ENCODE data around the gene KRT15. TPM values are rescaled to one million over a fixed set of nuclear protein-coding genes. Genes with fewer than 3 reads are reported as not detected.

Gene KRT15
- total and polyA plus RNA-seq, 2 donors (not counting 1 experiment from before 2014, with no cell fraction given), result not detected

DNA sequence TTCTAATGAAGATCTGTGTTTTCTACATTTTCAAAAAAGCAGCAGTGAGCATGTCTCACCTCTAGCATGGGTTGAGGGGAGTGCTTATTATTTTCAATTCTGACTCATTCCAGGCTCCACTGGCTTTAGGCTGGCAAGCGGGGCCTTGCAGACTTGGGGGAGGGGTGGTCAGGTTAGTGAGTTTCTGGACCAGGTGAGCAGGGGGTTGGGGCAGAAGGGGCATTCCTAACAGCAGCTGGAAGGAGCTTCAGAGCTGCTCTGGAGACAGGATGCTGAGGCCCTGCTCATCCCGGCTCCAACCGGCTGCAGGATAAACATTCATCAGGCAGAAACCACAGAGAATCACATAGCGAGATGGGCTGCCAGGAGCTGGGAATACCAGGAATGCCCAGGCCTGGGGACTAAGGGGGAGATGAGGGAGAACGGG, 19.9 kb upstream of the KRT15 start:
- H3K4me3 Mint-ChIP-seq, result no peak overlapping the region
- CTCF ChIA-PET, result no interaction called here
- no peaks in the 10 kb centered on the region for H3K79me2 ChIP-seq (ENCODE audit: control insufficient read depth, insufficient read depth, low read length)

DNA sequence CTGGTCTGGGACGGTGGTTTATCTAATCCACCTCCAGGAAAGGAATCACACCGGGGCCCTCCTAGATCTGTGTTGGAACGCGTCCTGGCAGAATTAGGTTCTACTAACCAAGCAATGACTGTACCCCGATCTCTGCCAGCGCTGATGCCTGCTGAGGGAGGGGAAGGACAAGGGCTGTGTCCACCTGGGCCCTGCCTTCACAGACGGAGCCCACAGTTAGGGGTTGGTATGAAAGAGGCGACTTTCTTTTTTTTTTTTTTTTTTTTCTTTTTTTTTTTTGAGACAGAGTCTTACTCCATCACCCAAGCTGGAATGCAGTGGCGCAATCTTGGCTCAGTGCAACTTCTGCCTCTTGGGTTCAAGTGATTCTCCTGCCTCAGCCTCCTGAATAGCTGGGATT, 19.3 kb upstream of the KRT15 start:
- Mint-ChIP-seq H3K27me3 (peaks cover 40% of the 10 kb centered on the region), H3K27ac (no peak overlapping the region), H3K4me3 (no peak overlapping the region), H3K9me3 (ENCODE audit: insufficient read depth) (no peaks in the 10 kb centered on the region), H3K4me1 (no peaks in the 10 kb centered on the region)
- Histone ChIP-seq H4K20me1 (ENCODE audit: control insufficient read depth, insufficient read depth, low read length, poor library complexity, severe bottlenecking) (no peaks in the 10 kb centered on the region), H3K27me3 (replicated peaks in 1 of 4; ENCODE audit: control extremely low read depth in 1 of 4, control insufficient read depth in 3 of 4, insufficient read depth in 4 of 4, low read length in 3 of 4) (peaks cover 0 to 12% (median 1%) of the 10 kb centered on the region in 4 experiments), H2AFZ (ENCODE audit: insufficient read depth, low read depth, low read length, poor library complexity, severe bottlenecking) (no peak overlapping the region), H3K4me3 (ENCODE audit: control extremely low read depth in 1 of 5, extremely low read depth in 1 of 5, insufficient read depth in 1 of 5, low read depth in 2 of 5, low read length in 4 of 5) (no peak overlapping the region), H3K4me2 (replicated peaks; ENCODE audit: low read depth, low read length, poor library complexity, severe bottlenecking) (no peak overlapping the region), H3K4me1 (ENCODE audit: control insufficient read depth in 2 of 2, insufficient read depth in 2 of 2, low read length in 2 of 2) (no peaks in the 10 kb centered on the region), H3K79me2 (ENCODE audit: control insufficient read depth, insufficient read depth, low read length) (no peaks in the 10 kb centered on the region), H3K9ac (ENCODE audit: low read length) (no peak overlapping the region), H3K36me3 (replicated peaks in 1 of 2; ENCODE audit: control extremely low read depth in 1 of 2, control insufficient read depth in 1 of 2, extremely low read depth in 1 of 2, insufficient read depth in 2 of 2, low read length in 1 of 2) (no peaks in the 10 kb centered on the region), H3K27ac (ENCODE audit: low read length in 2 of 2) (no peak overlapping the region), H3K9me3 (ENCODE audit: control extremely low read depth in 1 of 3, control insufficient read depth in 2 of 3, insufficient read depth in 1 of 3, low read length in 2 of 3) (no peaks in the 10 kb centered on the region)
- 63% methylated on average over 1 of the region's 9 CpGs for WGBS (ENCODE audit: insufficient coverage)
- intact Hi-C loops (cut with micrococcal nuclease), result no loop called here
- no peak for ATAC-seq (ENCODE audit: low read depth)
- no peak for DNase-seq
- POLR2A ChIA-PET, result no interaction called here
- CTCF ChIA-PET, result no interaction called here
- TF ChIP-seq, protein P1, sequence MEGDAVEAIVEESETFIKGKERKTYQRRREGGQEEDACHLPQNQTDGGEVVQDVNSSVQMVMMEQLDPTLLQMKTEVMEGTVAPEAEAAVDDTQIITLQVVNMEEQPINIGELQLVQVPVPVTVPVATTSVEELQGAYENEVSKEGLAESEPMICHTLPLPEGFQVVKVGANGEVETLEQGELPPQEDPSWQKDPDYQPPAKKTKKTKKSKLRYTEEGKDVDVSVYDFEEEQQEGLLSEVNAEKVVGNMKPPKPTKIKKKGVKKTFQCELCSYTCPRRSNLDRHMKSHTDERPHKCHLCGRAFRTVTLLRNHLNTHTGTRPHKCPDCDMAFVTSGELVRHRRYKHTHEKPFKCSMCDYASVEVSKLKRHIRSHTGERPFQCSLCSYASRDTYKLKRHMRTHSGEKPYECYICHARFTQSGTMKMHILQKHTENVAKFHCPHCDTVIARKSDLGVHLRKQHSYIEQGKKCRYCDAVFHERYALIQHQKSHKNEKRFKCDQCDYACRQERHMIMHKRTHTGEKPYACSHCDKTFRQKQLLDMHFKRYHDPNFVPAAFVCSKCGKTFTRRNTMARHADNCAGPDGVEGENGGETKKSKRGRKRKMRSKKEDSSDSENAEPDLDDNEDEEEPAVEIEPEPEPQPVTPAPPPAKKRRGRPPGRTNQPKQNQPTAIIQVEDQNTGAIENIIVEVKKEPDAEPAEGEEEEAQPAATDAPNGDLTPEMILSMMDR (IDR thresholded peaks at IDR 0.05), result no peak
- no peak for TF ChIP-seq EZH2 (IDR thresholded peaks at IDR 0.05; ENCODE audit: borderline replicate concordance, insufficient read depth, low read depth, low read length, poor library complexity, severe bottlenecking)

More for the DNA sequence above, 19.9 kb upstream of the KRT15 start:
- ATAC-seq (ENCODE audit: low read depth) (no peak), DNase-seq (no peak)
- Mint-ChIP-seq H3K27ac (no peak overlapping the region), H3K27me3 (peaks cover 36% of the 10 kb centered on the region), H3K4me1 (no peaks in the 10 kb centered on the region), H3K9me3 (ENCODE audit: insufficient read depth) (no peaks in the 10 kb centered on the region)
- H3K4me1 ChIP-seq (ENCODE audit: control insufficient read depth in 2 of 2, insufficient read depth in 2 of 2, low read length in 2 of 2), result no peaks in the 10 kb centered on the region
- peaks cover 0 to 12% (median 1%) of the 10 kb centered on the region in 4 experiments for H3K27me3 ChIP-seq (replicated peaks in 1 of 4; ENCODE audit: control extremely low read depth in 1 of 4, control insufficient read depth in 3 of 4, insufficient read depth in 4 of 4, low read length in 3 of 4)
- H3K9me3 ChIP-seq (ENCODE audit: control extremely low read depth in 1 of 3, control insufficient read depth in 2 of 3, insufficient read depth in 1 of 3, low read length in 2 of 3), result no peaks in the 10 kb centered on the region
- no peak overlapping the region for H3K27ac ChIP-seq (ENCODE audit: low read length in 2 of 2)
- intact Hi-C loops (cut with micrococcal nuclease), result no loop called here
- no peak overlapping the region for H3K4me2 ChIP-seq (replicated peaks; ENCODE audit: low read depth, low read length, poor library complexity, severe bottlenecking)
- TF ChIP-seq EZH2 (IDR thresholded peaks at IDR 0.05; ENCODE audit: borderline replicate concordance, insufficient read depth, low read depth, low read length, poor library complexity, severe bottlenecking), result no peak
- TF ChIP-seq, protein P1 (IDR thresholded peaks at IDR 0.05), result no peak
- no peak overlapping the region for H2AFZ ChIP-seq (ENCODE audit: insufficient read depth, low read depth, low read length, poor library complexity, severe bottlenecking)
- H3K36me3 ChIP-seq (replicated peaks in 1 of 2; ENCODE audit: control extremely low read depth in 1 of 2, control insufficient read depth in 1 of 2, extremely low read depth in 1 of 2, insufficient read depth in 2 of 2, low read length in 1 of 2), result no peaks in the 10 kb centered on the region
- POLR2A ChIA-PET, result no interaction called here
- no peaks in the 10 kb centered on the region for H4K20me1 ChIP-seq (ENCODE audit: control insufficient read depth, insufficient read depth, low read length, poor library complexity, severe bottlenecking)
- no peak overlapping the region for H3K9ac ChIP-seq (ENCODE audit: low read length)
- no peak overlapping the region for H3K4me3 ChIP-seq (ENCODE audit: control extremely low read depth in 1 of 5, extremely low read depth in 1 of 5, insufficient read depth in 1 of 5, low read depth in 2 of 5, low read length in 4 of 5)
- 93% methylated on average over 5 of the region's 5 CpGs for WGBS (ENCODE audit: insufficient coverage)

Data from B cell (primary cell).